Measurements from ENCODE around the gene PKP4. TPM values are rescaled to one million over a fixed set of nuclear protein-coding genes. Genes with fewer than 3 reads are reported as not detected.
"Not testable (repeated sequence)": the region's sequence is repeated elsewhere in the genome, so short reads cannot be mapped to it uniquely, and the experiment has no call there.

Gene PKP4
- total and polyA plus RNA-seq, 2 of the 8 experiments (the other 6 are each of a cell fraction or from before 2014, with no cell fraction given) = 48.2 to 88.0 TPM

GRCh38 chr2:158695744-158696143 lies 239.0 kb downstream of the PKP4 start:
- H3K27ac ChIP-seq (ENCODE audit: low read depth, low read length); H3K4ac ChIP-seq (replicated peaks; ENCODE audit: insufficient read length, low read depth, low read length); H2BK15ac ChIP-seq (ENCODE audit: low read length); H4K20me1 ChIP-seq (replicated peaks in 1 of 2; ENCODE audit: control insufficient read depth in 1 of 2, insufficient read depth in 2 of 2, low read length in 2 of 2); H3K9me3 ChIP-seq (ENCODE audit: insufficient read depth in 2 of 2, low read depth in 1 of 2, low read length in 1 of 2); H3K4me3 ChIP-seq (ENCODE audit: extremely low read depth in 1 of 4, insufficient read depth in 2 of 4, low read depth in 3 of 4, low read length in 4 of 4); FAIRE-seq; H4K8ac ChIP-seq (ENCODE audit: extremely low read depth, insufficient read depth, low read length); H4K5ac ChIP-seq (ENCODE audit: insufficient read length, low read depth, low read length); H3K23ac ChIP-seq (ENCODE audit: insufficient read length); H3K79me2 ChIP-seq (ENCODE audit: control insufficient read depth in 1 of 2, insufficient read depth in 2 of 2, low read length in 2 of 2); POLR2A ChIA-PET (ENCODE audit: partially characterized antibody); H3K79me1 ChIP-seq (ENCODE audit: low read depth, low read length); H3K9ac ChIP-seq (replicated peaks in 1 of 4; ENCODE audit: extremely low read depth in 1 of 4, low read depth in 3 of 4, low read length in 3 of 4); H2BK120ac ChIP-seq (replicated peaks; ENCODE audit: low read depth, low read length); H3K27me3 ChIP-seq (replicated peaks in 1 of 4; ENCODE audit: control insufficient read depth in 3 of 4, extremely low read depth in 1 of 4, insufficient read depth in 3 of 4, low read length in 3 of 4); H3K4me1 ChIP-seq (replicated peaks in 1 of 4; ENCODE audit: control insufficient read depth in 3 of 4, insufficient read depth in 4 of 4, low read length in 3 of 4); H2BK12ac ChIP-seq (ENCODE audit: low read depth, low read length); H3K18ac ChIP-seq (ENCODE audit: extremely low read depth, low read length); H3K4me2 ChIP-seq (ENCODE audit: insufficient read depth in 1 of 2, low read depth in 2 of 2, low read length in 2 of 2); H4K91ac ChIP-seq (replicated peaks; ENCODE audit: insufficient read length, low read length); H3K56ac ChIP-seq (replicated peaks; ENCODE audit: insufficient read length, low read depth, low read length); H2AFZ ChIP-seq (ENCODE audit: low read length); H2BK20ac ChIP-seq (ENCODE audit: low read length); H3K14ac ChIP-seq (ENCODE audit: insufficient read length); DNase-seq (ENCODE audit: low read depth in 1 of 2, low spot score in 2 of 2); H3K36me3 ChIP-seq (ENCODE audit: control insufficient read depth in 2 of 4, insufficient read depth in 4 of 4, low read length in 3 of 4); H3K23me2 ChIP-seq (ENCODE audit: low read depth, low read length); H2AK5ac ChIP-seq (ENCODE audit: low read depth, low read length); H2BK5ac ChIP-seq (ENCODE audit: low read depth, low read length): not testable (repeated sequence)
- CTCF ChIA-PET (ENCODE audit: partially characterized antibody) = interaction anchor here (1.8 kb wide), 1 partner anchor 58 kb away, joined by 9 read pairs; no protein-coding TSS in a partner anchor
- WGBS, 2 experiments (ENCODE audit: extremely low coverage in 1 of 2, insufficient coverage in 1 of 2, insufficient read length in 1 of 2, insufficient replicate concordance in 2 of 2, low coverage in 1 of 2, low lambda C conversion rate in 2 of 2, missing lambda C conversion rate in 1 of 2) = 87% methylated on average over 5 of the region's 5 CpGs; no CpG with 5 or more reads in 1 of the 2 experiments
